GM12878 (cell line): ENCODE measurements around the gene COL16A1.

Experiments used
- CBX5 ChIP-seq: sonication (generic); IDR thresholded peaks from 2 replicates; pipeline ENCODE4 v1.6.1; 2016; ENCODE audit warnings: low read depth, moderate library complexity, mild to moderate bottlenecking, inconsistent platforms
- CTCF ChIP-seq, 3 experiments: IDR thresholded peaks in 2 of 3; conservative IDR thresholded peaks in 1 of 3; 2 replicates each; pipeline ENCODE4 v1.5.1; 2011; ENCODE audit warnings: low read depth in 3 of 3, low read length in 3 of 3, mild to moderate bottlenecking in 3 of 3, control low read depth in 2 of 3, moderate library complexity in 2 of 3, inconsistent platforms in 1 of 3, mixed read lengths in 1 of 3; ENCODE audit not compliant: control insufficient read depth in 2 of 3, insufficient read depth in 1 of 3; ENCODE audit errors: extremely low read depth in 1 of 3
- FOS ChIP-seq: IDR thresholded peaks from 3 replicates; pipeline ENCODE4 v1.6.1; 2011; ENCODE audit warnings: borderline replicate concordance; ENCODE audit not compliant: insufficient read length; ENCODE audit errors: extremely low read depth
- MAX ChIP-seq: IDR thresholded peaks from 2 replicates; pipeline ENCODE4 v1.6.1; 2012; ENCODE audit warnings: low read depth, low read length, improper control_type of control experiment
- POLR2A ChIP-seq: IDR thresholded peaks from 2 replicates; pipeline ENCODE4 v1.6.1; 2011; ENCODE audit warnings: low read depth, mild to moderate bottlenecking, low read length
- RFX5 ChIP-seq: IDR thresholded peaks from 2 replicates; pipeline ENCODE4 v1.6.1; 2011; ENCODE audit warnings: low read depth, low read length, improper control_type of control experiment
- SIX5 ChIP-seq: IDR thresholded peaks from 2 replicates; pipeline ENCODE4 v1.6.1; 2011; ENCODE audit warnings: mild to moderate bottlenecking, low read depth, low read length, moderate library complexity; ENCODE audit not compliant: severe bottlenecking
- SUZ12 ChIP-seq: fragments of 200-600 bp; sonication (generic); IDR thresholded peaks from one replicate; pipeline ENCODE4 v1.6.1; 2018; ENCODE audit warnings: antibody characterized with exemption, mild to moderate bottlenecking; ENCODE audit not compliant: unreplicated experiment
- USF2 ChIP-seq: IDR thresholded peaks from 2 replicates; pipeline ENCODE4 v1.6.1; 2011; ENCODE audit warnings: low read depth, low read length, improper control_type of control experiment, borderline replicate concordance
- ZBTB40 ChIP-seq: fragments of 450-650 bp; IDR thresholded peaks from 2 replicates; pipeline ENCODE4 v1.6.1; 2016; ENCODE audit warnings: mild to moderate bottlenecking, moderate library complexity, borderline replicate concordance

- no peak for TF ChIP-seq POLR2A
- TF ChIP-seq SIX5 = no peak
- no peak for TF ChIP-seq FOS
- no peak for TF ChIP-seq ZBTB40
- TF ChIP-seq CBX5 = no peak
- no peak for TF ChIP-seq MAX
- TF ChIP-seq CTCF (IDR thresholded peaks at IDR 0.05 in 2 of 3, conservative IDR thresholded peaks at IDR 0.05 in 1 of 3; ENCODE audit: control insufficient read depth in 2 of 3, extremely low read depth in 1 of 3, insufficient read depth in 1 of 3, low read depth in 3 of 3, low read length in 3 of 3) = no peak
- TF ChIP-seq USF2 = no peak
- no peak for TF ChIP-seq RFX5
- no peak for TF ChIP-seq SUZ12
Measured at GRCh38 chr1:31677401-31677800, 26.4 kb downstream of the COL16A1 start.
